Naive thymus-derived CD8-positive, alpha-beta T cell (primary cell): Measurements from ENCODE around the gene SEPTIN7. TPM values are rescaled to one million over a fixed set of nuclear protein-coding genes. Genes with fewer than 3 reads are reported as not detected.
A peak's percentile ranks its signal among the peaks of the same experiment; 100 is the strongest.

Experiments
- ATAC-seq, 2 donors: fragments of 150-1000 bp; cut with Tn5 transposase in 1 of 2; sonication (Bioruptor Pico), chemical (Tn5 transposase) in 1 of 2; 1 replicate in 1 of 2; 2 replicates in 1 of 2; pipeline ENCODE4 v1.10.0; 2021; ENCODE audit warnings: mild to moderate bottlenecking in 2 of 2, moderate library complexity in 2 of 2
- POLR2A ChIA-PET: fragments of 350-600 bp; sonication (Branson Sonifier 250); formaldehyde crosslinking; loops from one replicate; lab custom pipeline; 2021; ENCODE audit warnings: antibody characterized with exemption; lab: Charles Lee
- DNase-seq, 10 donors: peaks; one replicate each; pipeline versions ENCODE4 v3.0.0 to v3.0.0-alpha.2; 2020 to 2022
- H3K27ac Mint-ChIP-seq, 10 donors: one replicate each; pipeline ENCODE4 v1.8.0; 2020 to 2022; ENCODE audit warnings: mild to moderate bottlenecking in 10 of 10, mixed read lengths in 10 of 10, moderate library complexity in 4 of 10, inconsistent platforms in 1 of 10
- H3K27me3 Mint-ChIP-seq, 5 donors: one replicate each; pipeline ENCODE4 v1.8.0; 2021 to 2022; ENCODE audit warnings: mixed read lengths in 5 of 5
- H3K36me3 Mint-ChIP-seq, 3 donors: one replicate each; pipeline ENCODE4 v1.8.0; 2020 to 2022; ENCODE audit warnings: mixed read lengths in 3 of 3, mild to moderate bottlenecking in 2 of 3, inconsistent platforms in 1 of 3
- H3K4me1 Mint-ChIP-seq, 4 donors: one replicate each; pipeline ENCODE4 v1.8.0; 2021 to 2022; ENCODE audit warnings: mixed read lengths in 4 of 4
- H3K4me3 Mint-ChIP-seq, 10 donors: one replicate each; pipeline ENCODE4 v1.8.0; 2020 to 2022; ENCODE audit warnings: mild to moderate bottlenecking in 10 of 10, mixed read lengths in 10 of 10, moderate library complexity in 6 of 10, inconsistent platforms in 1 of 10
- H3K9me3 Mint-ChIP-seq, 9 donors: one replicate each; pipeline ENCODE4 v1.8.0; 2020 to 2022; ENCODE audit warnings: mixed read lengths in 9 of 9, mild to moderate bottlenecking in 3 of 9, inconsistent platforms in 1 of 9, moderate library complexity in 1 of 9
- polyA plus RNA-seq, 3 donors: library from polyadenylated mRNA; unstranded; fragments of 300-500 nt; fragmentation: Illumina TruSeq; gene quantifications; one replicate each; pipeline ENCODE4 v1.2.3, GENCODE V29; 2021
- total RNA-seq, 8 experiments: library from RNA in 2 of 8; stranded (reverse) in 2 of 8; gene quantifications; one replicate each; pipeline ENCODE4 v1.2.3 and lab custom pipeline; 2021 to 2026

SEPTIN7 gene
- total and polyA plus RNA-seq, 5 experiments from 2014 or later: 244 to 693 (median 488) TPM

GRCh38 chr7:35771776-35772175, 29.1 kb upstream of the SEPTIN7 start:
- Mint-ChIP-seq H3K4me1 (no peaks in the 10 kb centered on the region), H3K4me3 (no peak overlapping the region), H3K27ac (no peak overlapping the region), H3K9me3 (peaks cover 0 to 4% (median 0%) of the 10 kb centered on the region in 9 donors), H3K27me3 (no peaks in the 10 kb centered on the region), H3K36me3 (peaks cover 0 to 5% (median 4%) of the 10 kb centered on the region in 3 donors)
- POLR2A ChIA-PET: no interaction called here
- DNase-seq (no peak), ATAC-seq (no peak)

GRCh38 chr7:35773994-35774393, 26.9 kb upstream of the SEPTIN7 start:
- POLR2A ChIA-PET: no interaction called here
- Mint-ChIP-seq H3K4me1 (no peaks in the 10 kb centered on the region), H3K36me3 (no peaks in the 10 kb centered on the region), H3K27me3 (no peaks in the 10 kb centered on the region), H3K4me3 (no peak overlapping the region), H3K9me3 (no peaks in the 10 kb centered on the region), H3K27ac (no peak overlapping the region)
- ATAC-seq: no peak
- DNase-seq: no peak

GRCh38 chr7:35776686-35777085, 24.2 kb upstream of the SEPTIN7 start:
- no peak for ATAC-seq
- Mint-ChIP-seq H3K36me3 (no peaks in the 10 kb centered on the region), H3K4me3 (no peak overlapping the region), H3K27me3 (no peaks in the 10 kb centered on the region), H3K27ac (no peak overlapping the region), H3K4me1 (no peaks in the 10 kb centered on the region), H3K9me3 (no peaks in the 10 kb centered on the region)
- DNase-seq: no peak
- POLR2A ChIA-PET: interaction anchor here (0.6 kb wide), 1 partner anchor 105 kb away, joined by 5 read pairs; no protein-coding TSS in a partner anchor

GRCh38 chr7:35777121-35777520, 23.7 kb upstream of the SEPTIN7 start:
- Mint-ChIP-seq H3K27ac (no peak overlapping the region), H3K4me1 (no peaks in the 10 kb centered on the region), H3K4me3 (no peak overlapping the region), H3K27me3 (no peaks in the 10 kb centered on the region), H3K36me3 (no peaks in the 10 kb centered on the region), H3K9me3 (no peaks in the 10 kb centered on the region)
- DNase-seq (no peak), ATAC-seq (no peak)
- POLR2A ChIA-PET: interaction anchor here (0.6 kb wide), 1 partner anchor 105 kb away, joined by 5 read pairs; no protein-coding TSS in a partner anchor

- Mint-ChIP-seq H3K9me3 (peaks cover 0 to 2% (median 0%) of the 10 kb centered on the region in 9 donors), H3K4me1 (no peaks in the 10 kb centered on the region), H3K4me3 (no peak overlapping the region), H3K36me3 (peaks cover 0 to 5% (median 4%) of the 10 kb centered on the region in 3 donors), H3K27me3 (no peaks in the 10 kb centered on the region), H3K27ac (no peak overlapping the region)
- POLR2A ChIA-PET: no interaction called here
- ATAC-seq (no peak), DNase-seq (no peak)
These were observed 20.8 kb upstream of the SEPTIN7 start for GRCh38 chr7:35780070-35780469.

- H3K4me1 Mint-ChIP-seq: no peaks in the 10 kb centered on the region
- POLR2A ChIA-PET: interaction anchor here (1.4 kb wide), 1 partner anchor 19 kb away, joined by 4 read pairs; the partner anchor contains the start of gene SEPTIN7
- no peak for DNase-seq
- no peaks in the 10 kb centered on the region for H3K27me3 Mint-ChIP-seq
- no peak overlapping the region for H3K27ac Mint-ChIP-seq
- ATAC-seq: no peak
- peaks cover 0 to 2% (median 0%) of the 10 kb centered on the region in 9 donors for H3K9me3 Mint-ChIP-seq
- H3K36me3 Mint-ChIP-seq: peaks cover 0 to 5% (median 4%) of the 10 kb centered on the region in 3 donors
- H3K4me3 Mint-ChIP-seq: no peak overlapping the region
These were observed 19.6 kb upstream of the SEPTIN7 start for GRCh38 chr7:35781200-35781701.

GRCh38 chr7:35781767-35782515, 18.9 kb upstream of the SEPTIN7 start:
- POLR2A ChIA-PET: interaction anchor here (1.4 kb wide), 1 partner anchor 18 kb away, joined by 4 read pairs; the partner anchor contains the start of gene SEPTIN7
- no peak for ATAC-seq
- Mint-ChIP-seq H3K27me3 (no peaks in the 10 kb centered on the region), H3K27ac (no peak overlapping the region), H3K4me1 (no peaks in the 10 kb centered on the region), H3K36me3 (peaks cover 0 to 5% (median 4%) of the 10 kb centered on the region in 3 donors), H3K9me3 (peaks cover 0 to 2% (median 0%) of the 10 kb centered on the region in 9 donors), H3K4me3 (no peak overlapping the region)
- DNase-seq: no peak

GRCh38 chr7:35784332-35784731, 16.5 kb upstream of the SEPTIN7 start:
- Mint-ChIP-seq H3K27me3 (no peaks in the 10 kb centered on the region), H3K4me3 (no peak overlapping the region), H3K9me3 (peaks cover 0 to 10% (median 2%) of the 10 kb centered on the region in 9 donors), H3K27ac (no peak overlapping the region), H3K36me3 (peaks cover 0 to 9% (median 5%) of the 10 kb centered on the region in 3 donors), H3K4me1 (no peaks in the 10 kb centered on the region)
- POLR2A ChIA-PET: interaction anchor here (1.1 kb wide), 1 partner anchor 89 kb away, joined by 3 read pairs; no protein-coding TSS in a partner anchor
- DNase-seq: no peak
- no peak for ATAC-seq

- POLR2A ChIA-PET: no interaction called here
- ATAC-seq (no peak), DNase-seq (no peak)
- no peak overlapping the region for H3K4me3 Mint-ChIP-seq
- no peaks in the 10 kb centered on the region for H3K27me3 Mint-ChIP-seq
- peaks cover 0 to 19% (median 4%) of the 10 kb centered on the region in 9 donors for H3K9me3 Mint-ChIP-seq
- H3K36me3 Mint-ChIP-seq: peaks cover 0 to 16% (median 7%) of the 10 kb centered on the region in 3 donors
- no peaks in the 10 kb centered on the region for H3K4me1 Mint-ChIP-seq
- no peak overlapping the region for H3K27ac Mint-ChIP-seq
These were observed 15.6 kb upstream of the SEPTIN7 start for GRCh38 chr7:35785250-35785649.

- Mint-ChIP-seq H3K36me3 (peaks cover 0 to 16% (median 10%) of the 10 kb centered on the region in 3 donors), H3K27me3 (no peaks in the 10 kb centered on the region), H3K4me3 (no peak overlapping the region), H3K27ac (no peak overlapping the region), H3K9me3 (peaks cover 0 to 21% (median 4%) of the 10 kb centered on the region in 9 donors), H3K4me1 (no peaks in the 10 kb centered on the region)
- ATAC-seq: no peak
- DNase-seq: no peak
- POLR2A ChIA-PET: no interaction called here
These were observed 12.9 kb upstream of the SEPTIN7 start for GRCh38 chr7:35787925-35788324.

- Mint-ChIP-seq H3K4me1 (peaks cover 0 to 4% (median 0%) of the 10 kb centered on the region in 4 donors), H3K4me3 (no peak overlapping the region), H3K27ac (no peak overlapping the region), H3K27me3 (no peaks in the 10 kb centered on the region), H3K36me3 (peaks cover 0 to 14% (median 5%) of the 10 kb centered on the region in 3 donors), H3K9me3 (peaks cover 0 to 21% (median 4%) of the 10 kb centered on the region in 9 donors)
- POLR2A ChIA-PET: no interaction called here
- no peak for DNase-seq
- no peak for ATAC-seq
These were observed 8.4 kb upstream of the SEPTIN7 start for GRCh38 chr7:35792472-35792871.

GRCh38 chr7:35792873-35793489, 7.9 kb upstream of the SEPTIN7 start:
- Mint-ChIP-seq H3K9me3 (peaks cover 0 to 21% (median 4%) of the 10 kb centered on the region in 9 donors), H3K27ac (no peak overlapping the region), H3K36me3 (peaks cover 0 to 12% (median 5%) of the 10 kb centered on the region in 3 donors), H3K4me1 (peaks cover 0 to 4% (median under 1%) of the 10 kb centered on the region in 4 donors), H3K27me3 (no peaks in the 10 kb centered on the region), H3K4me3 (no peak overlapping the region)
- ATAC-seq (no peak), DNase-seq (no peak)
- POLR2A ChIA-PET: no interaction called here

GRCh38 chr7:35797311-35797710, 3.5 kb upstream of the SEPTIN7 start:
- POLR2A ChIA-PET: no interaction called here
- Mint-ChIP-seq H3K4me1 (peaks cover 11 to 15% (median 14%) of the 10 kb centered on the region in 4 donors), H3K9me3 (peaks cover 0 to 3% (median 0%) of the 10 kb centered on the region in 9 donors), H3K4me3 (peak overlapping the region in 2 of 10 donors; percentile 21 to 36), H3K27ac (no peak overlapping the region), H3K36me3 (peaks cover 0 to 3% (median 0%) of the 10 kb centered on the region in 3 donors), H3K27me3 (no peaks in the 10 kb centered on the region)
- no peak for ATAC-seq
- no peak for DNase-seq
